HCEC 1CT (cell line): ENCODE measurements around the gene G2E3.
"Not testable (repeated sequence)": the region's sequence is repeated elsewhere in the genome, so short reads cannot be mapped to it uniquely, and the experiment has no call there.

Experiments used
- DNase-seq: peaks from one replicate; pipeline ENCODE4 v3.0.0-alpha.2; 2017

G2E3 gene

DNA sequence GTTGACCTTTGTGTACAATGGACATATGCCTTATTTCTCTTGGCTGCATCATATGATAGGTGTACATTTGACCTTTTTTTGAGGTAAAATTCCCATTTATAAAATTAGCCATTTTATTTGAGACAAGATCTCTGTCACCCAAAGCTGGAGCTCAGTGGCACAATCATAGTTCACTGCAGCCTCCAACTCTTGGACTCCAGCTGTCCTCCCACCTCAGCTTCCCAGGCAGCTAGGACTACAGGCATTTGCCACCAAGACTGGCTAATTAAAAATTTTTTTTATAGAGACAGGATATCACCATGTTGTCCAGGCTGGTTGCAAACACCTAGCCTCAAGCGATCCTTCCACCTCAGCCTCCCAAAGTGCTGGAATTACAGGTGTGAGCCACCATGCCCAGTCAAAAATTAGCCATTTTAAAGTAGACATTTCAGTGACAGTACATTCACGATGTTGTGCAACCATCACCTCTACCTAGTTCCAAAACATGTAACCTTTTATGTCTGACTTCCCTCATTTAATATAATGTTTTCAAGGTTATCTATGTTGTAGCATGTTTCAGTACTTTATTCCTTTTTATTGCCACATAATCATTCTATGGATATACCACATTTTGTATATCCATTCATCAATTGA, 5.4 kb downstream of the G2E3 start:
- DNase-seq = no peak

- DNase-seq = no peak
Observed at GRCh38 chr14:30564868-30565248, 5.9 kb downstream of the G2E3 start.

- no peak for DNase-seq
Observed at GRCh38 chr14:30569216-30569902, 10.4 kb downstream of the G2E3 start.

- no peak for DNase-seq
Observed at GRCh38 chr14:30569903-30570226, 10.9 kb downstream of the G2E3 start.

DNA sequence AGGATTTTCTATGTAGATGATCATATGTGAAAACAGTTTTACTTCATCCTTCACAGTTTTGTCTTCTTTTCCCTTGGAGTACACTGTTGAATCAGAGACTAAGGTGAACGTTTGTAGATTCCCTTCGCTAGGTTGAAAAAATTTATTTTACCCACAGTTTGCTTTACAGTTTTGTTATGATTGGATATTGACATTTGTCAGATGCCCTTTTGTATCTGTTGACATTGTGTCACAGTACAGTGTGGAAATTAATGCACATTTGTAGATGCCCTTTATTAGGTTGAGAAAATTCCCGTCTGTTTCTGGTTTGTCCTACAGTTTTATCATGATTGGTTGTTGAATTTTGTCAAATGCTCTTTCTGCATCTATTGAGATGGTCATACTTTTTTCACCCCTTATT, 13.3 kb downstream of the G2E3 start:
- DNase-seq = no peak

DNA sequence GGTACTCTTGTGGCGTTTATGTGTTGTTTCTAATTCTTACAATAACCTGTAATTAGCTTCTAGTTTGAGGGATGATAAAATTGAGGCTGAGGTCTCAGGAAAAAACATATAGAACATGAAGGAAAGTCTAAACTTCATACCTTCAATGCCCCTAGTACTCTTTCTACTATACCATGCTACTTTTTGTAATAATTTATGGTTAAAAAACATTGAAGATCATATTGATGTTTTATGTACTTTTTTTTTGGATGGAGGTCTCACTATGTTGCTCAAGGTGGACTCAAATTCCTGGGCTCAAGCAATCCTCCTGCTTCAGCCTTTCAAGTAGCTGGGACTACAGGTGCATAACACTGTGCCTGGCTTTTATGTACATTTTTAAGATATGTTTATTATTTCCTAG, 13.8 kb downstream of the G2E3 start:
- DNase-seq = no peak

DNA sequence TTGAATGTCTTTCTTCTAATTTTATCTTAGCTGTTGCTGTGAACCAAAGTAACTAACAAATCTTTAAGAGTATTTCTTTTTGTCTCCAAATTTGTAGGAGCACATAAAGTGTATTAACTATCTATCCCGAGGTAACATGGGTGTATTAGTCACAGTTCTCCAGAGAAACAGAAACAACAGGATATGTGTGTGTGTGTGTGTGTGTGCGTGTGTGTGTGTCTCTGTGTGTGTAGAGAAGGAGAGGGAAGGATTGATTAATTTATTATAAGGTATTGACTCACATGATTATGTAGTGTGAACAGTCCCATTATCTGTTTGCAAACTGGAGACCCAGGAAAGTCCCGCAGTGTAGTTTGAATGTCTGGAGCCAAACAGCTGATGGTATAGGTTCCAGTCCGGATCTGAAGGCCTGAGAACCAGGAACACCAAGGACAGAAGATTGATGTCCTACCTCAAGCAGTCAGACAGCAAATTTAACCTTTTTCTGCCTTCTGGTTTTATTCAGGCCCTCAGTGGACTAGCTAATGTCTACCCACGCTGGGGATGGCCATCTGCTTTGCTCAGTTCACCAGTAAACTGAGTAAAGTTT, 14.4 kb downstream of the G2E3 start:
- DNase-seq = peak; percentile 59

GRCh38 chr14:30573966-30574365, 15.0 kb downstream of the G2E3 start:
- no peak for DNase-seq

DNA sequence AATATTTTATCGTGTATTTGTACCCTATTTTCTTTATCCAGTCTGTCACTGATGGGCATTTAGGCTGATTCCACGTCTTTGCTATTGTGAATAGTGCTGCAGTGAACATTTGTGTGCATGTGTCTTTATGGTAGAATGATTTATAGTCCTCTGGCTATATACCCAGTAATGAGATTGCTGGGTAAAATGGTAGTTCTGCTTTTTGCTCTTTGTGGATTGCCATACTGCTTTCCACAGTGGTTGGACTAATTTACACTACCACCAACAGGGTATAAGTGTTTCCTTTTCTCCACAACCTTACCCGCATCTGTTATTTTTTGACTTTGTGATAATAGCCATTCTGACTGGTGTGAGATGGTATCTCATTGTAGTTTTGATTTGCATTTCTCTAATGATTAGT, 15.8 kb downstream of the G2E3 start:
- DNase-seq = not testable (repeated sequence)

DNA sequence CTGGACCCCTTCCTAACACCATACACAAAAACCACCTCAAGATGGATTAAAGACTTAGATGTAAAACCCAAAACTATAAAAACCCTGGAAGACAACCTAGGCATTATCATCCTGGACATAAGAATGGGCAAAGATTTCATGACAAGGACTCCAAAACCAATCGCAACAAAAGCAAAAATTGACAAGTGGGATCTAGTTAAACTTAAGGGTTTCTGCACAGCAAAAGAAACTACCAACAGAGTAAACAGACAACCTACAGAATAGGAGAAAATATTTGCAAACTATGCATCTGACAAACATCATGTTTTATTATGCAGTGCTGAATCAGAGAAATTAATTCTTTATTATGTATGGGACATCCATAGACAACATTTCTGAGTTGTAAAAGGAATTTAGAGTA, 17.4 kb downstream of the G2E3 start:
- not testable (repeated sequence) for DNase-seq

GRCh38 chr14:30580616-30581282, 21.8 kb downstream of the G2E3 start:
- DNase-seq = no peak

- no peak for DNase-seq
Observed at GRCh38 chr14:30581283-30581625, 22.3 kb downstream of the G2E3 start.

DNA sequence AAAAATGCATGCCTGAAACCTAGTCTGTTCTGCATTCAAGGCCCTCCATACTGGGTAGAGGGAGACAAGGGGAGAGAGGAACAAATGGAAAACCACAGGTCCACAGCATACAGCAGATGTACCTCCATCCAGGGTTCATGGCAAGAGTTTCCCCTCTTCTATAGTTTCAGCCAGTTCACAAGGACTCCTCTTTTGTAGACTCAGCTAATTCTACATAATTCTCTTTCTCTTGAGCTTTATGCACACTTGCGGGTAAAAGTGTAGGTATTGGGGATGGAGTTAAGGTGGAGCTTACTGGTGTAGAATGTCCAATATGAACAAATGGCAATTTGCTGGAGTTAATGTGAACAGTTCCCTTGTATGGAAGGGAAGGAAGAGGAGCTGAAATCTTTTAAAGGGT, 23.4 kb downstream of the G2E3 start:
- no peak for DNase-seq

- peak; percentile 30 for DNase-seq
Observed at GRCh38 chr14:30584058-30584630, 25.2 kb downstream of the G2E3 start.

DNA sequence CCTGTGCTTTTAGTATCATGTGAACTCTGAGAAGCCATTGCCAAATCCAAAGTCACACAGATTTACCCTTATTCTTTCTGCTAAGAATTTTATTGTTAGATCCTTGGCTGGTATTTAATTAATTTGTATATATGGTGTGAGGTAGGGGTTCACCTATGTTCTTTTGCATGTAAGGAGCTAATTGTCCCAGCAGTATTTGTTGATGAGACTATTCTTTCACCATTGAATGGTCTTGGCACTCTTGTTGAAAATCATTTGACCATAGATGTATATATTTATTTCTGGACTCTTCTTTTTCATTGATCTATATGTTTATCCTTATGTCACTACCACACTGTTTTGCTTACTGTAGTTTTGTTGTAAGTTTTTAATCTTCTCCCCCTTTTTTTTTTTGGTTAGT, 26.2 kb downstream of the G2E3 start:
- no peak for DNase-seq

- no peak for DNase-seq
Observed at GRCh38 chr14:30587141-30587540, 28.2 kb downstream of the G2E3 start.

GRCh38 chr14:30588873-30589272, 29.9 kb downstream of the G2E3 start:
- DNase-seq = no peak

GRCh38 chr14:30596935-30597334, 38.0 kb downstream of the G2E3 start:
- no peak for DNase-seq

- DNase-seq = no peak
Observed at GRCh38 chr14:30597504-30597903, 38.5 kb downstream of the G2E3 start.

GRCh38 chr14:30600922-30601918, 42.3 kb downstream of the G2E3 start:
- DNase-seq = no peak

- DNase-seq = no peak
Observed at GRCh38 chr14:30603402-30603801, 44.4 kb downstream of the G2E3 start.

- DNase-seq = not testable (repeated sequence)
Observed at GRCh38 chr14:30604696-30605095, 45.7 kb downstream of the G2E3 start.
